HCT116 (cell line): ENCODE data around the gene SUPT20HL1. TPM values are rescaled to one million over a fixed set of nuclear protein-coding genes. Genes with fewer than 3 reads are reported as not detected.

Source experiments
- ATAC-seq: fragments of 200-7000 bp; cut with Tn5 transposase; 2 replicates; pipeline ENCODE4 v1.9.1; 2020; ENCODE audit warnings: mild to moderate bottlenecking, moderate library complexity
- BruUV-seq: library from RNA; stranded (reverse); fragments of 400-500 nt; replicated peaks from 2 replicates; lab custom pipeline; 2021; lab: Mats Ljungman, UMichigan
- CTCF ChIA-PET: fragments of 300-600 bp; sonication (Branson Sonifier 250); formaldehyde crosslinking; loops from one replicate; lab custom pipeline; 2021; ENCODE audit warnings: antibody characterized with exemption; lab: Charles Lee
- POLR2A ChIA-PET: fragments of 300-600, 350-600 bp; sonication (Branson Sonifier 250); formaldehyde crosslinking; loops from one replicate; lab custom pipeline; 2021; ENCODE audit warnings: antibody characterized with exemption; lab: Charles Lee
- RAD21 ChIA-PET, 2 experiments: fragments of 300-600 bp; sonication (Branson Sonifier 250); formaldehyde crosslinking; loops; one replicate each; lab custom pipeline; 2023; ENCODE audit warnings: low total read pairs in 2 of 2; ENCODE audit not compliant: uncharacterized antibody in 2 of 2, unreplicated experiment in 2 of 2, low non-redundant PET in 1 of 2; lab: Charles Lee
- DNase-seq: peaks from one replicate; pipeline ENCODE4 v3.0.0-alpha.2; 2010; ENCODE audit warnings: low read depth, low spot score
- H2AFZ ChIP-seq: fragments of 200-600 bp; shearing (Covaris generic), sonication (generic); 2 replicates; pipeline ENCODE4 v1.6.1; 2017; ENCODE audit warnings: low read depth, mixed run types, mixed read lengths, antibody characterized with exemption, low read length; ENCODE audit not compliant: poor library complexity, severe bottlenecking
- H3K27ac ChIP-seq: 2 replicates; pipeline ENCODE4 v1.5.1; 2012; ENCODE audit warnings: low read depth, low read length
- H3K27me3 ChIP-seq: fragments of 200-600 bp; sonication (generic); 2 replicates; pipeline ENCODE4 v1.6.1; 2016; ENCODE audit warnings: mixed run types, low read length, mixed read lengths; ENCODE audit not compliant: insufficient read depth
- H3K36me3 ChIP-seq, 2 experiments: fragments of 200-500 bp in 1 of 2; fragments of 200-600 bp in 1 of 2; sonication (Bioruptor generic) in 1 of 2; sonication (generic) in 1 of 2; 2 replicates each; pipeline versions ENCODE4 v1.5.1 to v1.6.1; 2014 to 2016; ENCODE audit warnings: low read length in 2 of 2, inconsistent platforms in 1 of 2, mixed read lengths in 1 of 2, mixed run types in 1 of 2; ENCODE audit not compliant: insufficient read depth in 2 of 2, control insufficient read depth in 1 of 2
- H3K4me1 ChIP-seq, 2 experiments: fragments of 200-600 bp in 1 of 2; sonication (generic) in 1 of 2; 2 replicates each; pipeline versions ENCODE4 v1.5.1 to v1.6.1; 2012 to 2017; ENCODE audit warnings: low read length in 2 of 2, inconsistent platforms in 1 of 2, mild to moderate bottlenecking in 1 of 2, mixed read lengths in 1 of 2, mixed run types in 1 of 2, moderate library complexity in 1 of 2; ENCODE audit not compliant: insufficient read depth in 2 of 2, control insufficient read depth in 1 of 2
- H3K4me2 ChIP-seq: fragments of 200-600 bp; sonication (generic); 2 replicates; pipeline ENCODE4 v1.6.1; 2017; ENCODE audit warnings: mixed run types, low read length, mixed read lengths
- H3K4me3 ChIP-seq, 2 experiments: fragments of 200-600 bp in 1 of 2; sonication (generic) in 1 of 2; replicated peaks in 1 of 2; 2 replicates each; pipeline ENCODE4 v1.5.1; 2011 to 2016; ENCODE audit warnings: low read length in 2 of 2, control low read depth in 1 of 2, low read depth in 1 of 2, mild to moderate bottlenecking in 1 of 2, mixed read lengths in 1 of 2, mixed run types in 1 of 2
- H3K79me2 ChIP-seq: fragments of 200-600 bp; sonication (generic); 2 replicates; pipeline ENCODE4 v1.6.1; 2017; ENCODE audit warnings: mild to moderate bottlenecking, mixed run types, low read length, moderate library complexity, mixed read lengths; ENCODE audit not compliant: insufficient read depth
- H3K9ac ChIP-seq: fragments of 200-600 bp; sonication (generic); 2 replicates; pipeline ENCODE4 v1.6.1; 2016; ENCODE audit warnings: low read length, mixed read lengths
- H3K9me2 ChIP-seq: fragments of 200-600 bp; sonication (generic), shearing (Covaris generic); 2 replicates; pipeline ENCODE4 v1.6.1; 2017; ENCODE audit warnings: mixed run types, mild to moderate bottlenecking, moderate library complexity; ENCODE audit not compliant: insufficient read depth
- H3K9me3 ChIP-seq, 2 experiments: fragments of 200-500 bp in 1 of 2; fragments of 200-600 bp in 1 of 2; sonication (Bioruptor generic) in 1 of 2; sonication (generic) in 1 of 2; 2 replicates each; pipeline ENCODE4 v1.6.1; 2014 to 2017; ENCODE audit warnings: low read length in 2 of 2, mixed read lengths in 2 of 2, inconsistent platforms in 1 of 2, low read depth in 1 of 2, mild to moderate bottlenecking in 1 of 2, mixed run types in 1 of 2, moderate library complexity in 1 of 2; ENCODE audit not compliant: control insufficient read depth in 1 of 2, insufficient read depth in 1 of 2
- H4K20me1 ChIP-seq: fragments of 200-600 bp; sonication (generic), shearing (Covaris generic); 2 replicates; pipeline ENCODE4 v1.6.1; 2017; ENCODE audit warnings: mixed run types, mild to moderate bottlenecking, moderate library complexity; ENCODE audit not compliant: insufficient read depth
- CEBPB ChIP-seq: IDR thresholded peaks from 2 replicates; pipeline ENCODE4 v1.6.1; 2012; ENCODE audit warnings: low read depth
- FOSL1 ChIP-seq: IDR thresholded peaks from 2 replicates; pipeline ENCODE4 v1.6.1; 2012; ENCODE audit warnings: low read depth
- POLR2AphosphoS5 ChIP-seq: IDR thresholded peaks from 2 replicates; pipeline ENCODE4 v1.6.1; 2011; ENCODE audit warnings: mild to moderate bottlenecking, low read depth, low read length, moderate library complexity
- SIN3A ChIP-seq: IDR thresholded peaks from 2 replicates; pipeline ENCODE4 v1.6.1; 2012; ENCODE audit warnings: low read depth
- SP1 ChIP-seq: IDR thresholded peaks from 2 replicates; pipeline ENCODE4 v1.6.1; 2012; ENCODE audit warnings: low read depth
- TCF7L2 ChIP-seq: IDR thresholded peaks from 2 replicates; pipeline ENCODE4 v1.7.0; 2011; ENCODE audit warnings: borderline replicate concordance, inconsistent platforms; ENCODE audit not compliant: insufficient read depth, insufficient read length; ENCODE audit errors: extremely low read depth
- ZFX ChIP-seq: fragments of 450-650 bp; IDR thresholded peaks from 2 replicates; pipeline ENCODE4 v1.6.1; 2017
- intact Hi-C: fragments of 100-400 bp; cut with micrococcal nuclease; formaldehyde crosslinking; loops from 2 replicates; pipeline ENCODE4 v1.10.0; 2022
- total RNA-seq: library from RNA; stranded (reverse); gene quantifications from one replicate; pipeline ENCODE4 v1.2.1, GENCODE V29; 2021; ENCODE audit not compliant: unreplicated experiment
- TF ChIP-seq, protein P1 (sequence below): IDR thresholded peaks from 2 replicates; pipeline ENCODE4 v1.6.1; 2012; ENCODE audit warnings: low read depth
- TF ChIP-seq, protein P2 (sequence below): IDR thresholded peaks from 2 replicates; pipeline ENCODE4 v1.6.1; 2011; ENCODE audit warnings: mild to moderate bottlenecking, low read length, moderate library complexity; ENCODE audit not compliant: insufficient replicate concordance; ENCODE audit errors: extremely low read depth

Gene SUPT20HL1
- total RNA-seq, 1 experiment from 2014 or later: not detected

DNA sequence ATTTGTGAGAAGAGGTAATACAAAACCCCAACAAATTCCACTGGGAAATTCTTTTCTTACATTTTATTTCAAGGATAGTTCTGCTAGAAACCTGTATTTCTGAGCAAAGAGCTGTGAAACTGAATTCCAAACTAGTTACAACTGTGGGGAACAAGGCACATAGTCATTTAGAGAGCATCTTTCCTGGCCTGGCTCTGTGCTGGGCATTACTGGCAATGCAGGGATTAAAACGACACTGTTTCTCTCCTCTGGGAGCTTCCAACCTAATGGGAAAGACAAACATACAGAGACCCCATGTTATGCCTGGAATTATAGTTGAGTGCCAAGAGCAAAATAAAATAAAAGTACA is 36.5 kb downstream of the SUPT20HL1 start (continued):
- TF ChIP-seq, protein P1, sequence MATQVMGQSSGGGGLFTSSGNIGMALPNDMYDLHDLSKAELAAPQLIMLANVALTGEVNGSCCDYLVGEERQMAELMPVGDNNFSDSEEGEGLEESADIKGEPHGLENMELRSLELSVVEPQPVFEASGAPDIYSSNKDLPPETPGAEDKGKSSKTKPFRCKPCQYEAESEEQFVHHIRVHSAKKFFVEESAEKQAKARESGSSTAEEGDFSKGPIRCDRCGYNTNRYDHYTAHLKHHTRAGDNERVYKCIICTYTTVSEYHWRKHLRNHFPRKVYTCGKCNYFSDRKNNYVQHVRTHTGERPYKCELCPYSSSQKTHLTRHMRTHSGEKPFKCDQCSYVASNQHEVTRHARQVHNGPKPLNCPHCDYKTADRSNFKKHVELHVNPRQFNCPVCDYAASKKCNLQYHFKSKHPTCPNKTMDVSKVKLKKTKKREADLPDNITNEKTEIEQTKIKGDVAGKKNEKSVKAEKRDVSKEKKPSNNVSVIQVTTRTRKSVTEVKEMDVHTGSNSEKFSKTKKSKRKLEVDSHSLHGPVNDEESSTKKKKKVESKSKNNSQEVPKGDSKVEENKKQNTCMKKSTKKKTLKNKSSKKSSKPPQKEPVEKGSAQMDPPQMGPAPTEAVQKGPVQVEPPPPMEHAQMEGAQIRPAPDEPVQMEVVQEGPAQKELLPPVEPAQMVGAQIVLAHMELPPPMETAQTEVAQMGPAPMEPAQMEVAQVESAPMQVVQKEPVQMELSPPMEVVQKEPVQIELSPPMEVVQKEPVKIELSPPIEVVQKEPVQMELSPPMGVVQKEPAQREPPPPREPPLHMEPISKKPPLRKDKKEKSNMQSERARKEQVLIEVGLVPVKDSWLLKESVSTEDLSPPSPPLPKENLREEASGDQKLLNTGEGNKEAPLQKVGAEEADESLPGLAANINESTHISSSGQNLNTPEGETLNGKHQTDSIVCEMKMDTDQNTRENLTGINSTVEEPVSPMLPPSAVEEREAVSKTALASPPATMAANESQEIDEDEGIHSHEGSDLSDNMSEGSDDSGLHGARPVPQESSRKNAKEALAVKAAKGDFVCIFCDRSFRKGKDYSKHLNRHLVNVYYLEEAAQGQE: no peak
- no peak for TF ChIP-seq FOSL1
- TF ChIP-seq, all 23 proteins: peak for 0

DNA sequence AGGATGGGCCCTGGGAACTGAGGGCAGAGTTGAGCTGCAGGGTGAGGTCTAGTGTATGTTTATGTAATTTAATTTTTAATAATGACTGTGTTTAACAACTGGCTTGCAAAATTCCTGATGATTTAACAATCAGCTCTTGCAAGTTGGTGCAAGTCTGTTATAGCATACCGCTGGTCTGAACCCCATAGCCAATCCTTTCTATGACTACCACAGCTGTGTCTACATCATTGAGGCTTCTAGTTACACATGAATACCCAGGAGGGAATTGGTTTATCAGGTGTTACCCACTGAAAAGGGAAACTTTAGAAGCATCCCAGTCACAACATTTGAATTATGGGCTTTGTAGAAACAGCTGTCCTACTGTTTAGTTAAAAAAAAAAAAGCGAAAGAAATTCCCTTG is 38.3 kb downstream of the SUPT20HL1 start:
- CTCF ChIA-PET: interaction anchor here (3.9 kb wide), 1 partner anchor 99 kb away, joined by 54 read pairs; no protein-coding TSS in a partner anchor
- intact Hi-C loops: loop anchor here (10.0 kb wide), 1 partner anchor 746 kb away; no protein-coding TSS in a partner anchor

More for the DNA sequence above, 38.3 kb downstream of the SUPT20HL1 start:
- BruUV-seq: no TSS peak
- ChIA-PET RAD21 (no interaction called here), POLR2A (no interaction called here)
- no peak overlapping the region for H3K27ac ChIP-seq
- no peaks in the 10 kb centered on the region for H3K79me2 ChIP-seq
- no peaks in the 10 kb centered on the region for H3K9me3 ChIP-seq
- no peaks in the 10 kb centered on the region for H3K4me1 ChIP-seq
- no peaks in the 10 kb centered on the region for H4K20me1 ChIP-seq
- no peak for ATAC-seq
- no peak overlapping the region for H3K4me2 ChIP-seq
- H3K9me2 ChIP-seq: no peaks in the 10 kb centered on the region
- no peak for DNase-seq
- no peaks in the 10 kb centered on the region for H3K36me3 ChIP-seq
- no peak for TF ChIP-seq SP1
- TF ChIP-seq TCF7L2: no peak
- no peak for TF ChIP-seq FOSL1
- TF ChIP-seq, protein P2, sequence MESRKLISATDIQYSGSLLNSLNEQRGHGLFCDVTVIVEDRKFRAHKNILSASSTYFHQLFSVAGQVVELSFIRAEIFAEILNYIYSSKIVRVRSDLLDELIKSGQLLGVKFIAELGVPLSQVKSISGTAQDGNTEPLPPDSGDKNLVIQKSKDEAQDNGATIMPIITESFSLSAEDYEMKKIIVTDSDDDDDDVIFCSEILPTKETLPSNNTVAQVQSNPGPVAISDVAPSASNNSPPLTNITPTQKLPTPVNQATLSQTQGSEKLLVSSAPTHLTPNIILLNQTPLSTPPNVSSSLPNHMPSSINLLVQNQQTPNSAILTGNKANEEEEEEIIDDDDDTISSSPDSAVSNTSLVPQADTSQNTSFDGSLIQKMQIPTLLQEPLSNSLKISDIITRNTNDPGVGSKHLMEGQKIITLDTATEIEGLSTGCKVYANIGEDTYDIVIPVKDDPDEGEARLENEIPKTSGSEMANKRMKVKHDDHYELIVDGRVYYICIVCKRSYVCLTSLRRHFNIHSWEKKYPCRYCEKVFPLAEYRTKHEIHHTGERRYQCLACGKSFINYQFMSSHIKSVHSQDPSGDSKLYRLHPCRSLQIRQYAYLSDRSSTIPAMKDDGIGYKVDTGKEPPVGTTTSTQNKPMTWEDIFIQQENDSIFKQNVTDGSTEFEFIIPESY: no peak
- no peak for TF ChIP-seq SIN3A
- no peak for TF ChIP-seq CEBPB
- TF ChIP-seq POLR2AphosphoS5: no peak
- no peak for TF ChIP-seq ZFX
- no peak overlapping the region for H3K4me3 ChIP-seq
- no peak overlapping the region for H2AFZ ChIP-seq
- no peaks in the 10 kb centered on the region for H3K27me3 ChIP-seq
- H3K9ac ChIP-seq: no peak overlapping the region
